Effector memory CD4-positive, alpha-beta T cell (primary cell): ENCODE measurements around the gene SENP1.

Experiments
- DNase-seq, 3 donors: peaks; one replicate each; pipeline ENCODE4 v3.0.0-alpha.2; 2020
- H3K27ac ChIP-seq: 2 replicates; pipeline ENCODE4 v1.7.0; 2013; ENCODE audit warnings: mild to moderate bottlenecking, low read length, moderate library complexity; ENCODE audit not compliant: insufficient read depth, poor library complexity, severe bottlenecking
- H3K27me3 ChIP-seq: replicated peaks from 2 replicates; pipeline ENCODE4 v1.7.0; 2013; ENCODE audit warnings: mild to moderate bottlenecking, low read length; ENCODE audit not compliant: insufficient read depth, control insufficient read depth, poor library complexity, severe bottlenecking
- H3K36me3 ChIP-seq: 2 replicates; pipeline ENCODE4 v1.7.0; 2013; ENCODE audit warnings: mild to moderate bottlenecking, low read length, moderate library complexity; ENCODE audit not compliant: control insufficient read depth, insufficient read depth
- H3K4me1 ChIP-seq: 2 replicates; pipeline ENCODE4 v1.7.0; 2013; ENCODE audit warnings: low read length, mild to moderate bottlenecking; ENCODE audit not compliant: control insufficient read depth, insufficient read depth, poor library complexity, severe bottlenecking
- H3K4me3 ChIP-seq: 2 replicates; pipeline ENCODE4 v1.7.0; 2013; ENCODE audit warnings: low read length, low read depth, mild to moderate bottlenecking; ENCODE audit not compliant: insufficient read depth, poor library complexity, severe bottlenecking
- H3K9me3 ChIP-seq: 2 replicates; pipeline ENCODE4 v1.7.0; 2013; ENCODE audit warnings: mild to moderate bottlenecking, low read length, moderate library complexity; ENCODE audit not compliant: control insufficient read depth

Gene SENP1

GRCh38 chr12:48086327-48086726 is 19.6 kb downstream of the SENP1 start:
- Histone ChIP-seq H3K27ac (no peak overlapping the region), H3K27me3 (no peaks in the 10 kb centered on the region), H3K4me3 (no peak overlapping the region), H3K36me3 (peaks cover 66% of the 10 kb centered on the region), H3K4me1 (no peaks in the 10 kb centered on the region), H3K9me3 (no peaks in the 10 kb centered on the region)
- DNase-seq: no peak

GRCh38 chr12:48084841-48085460 is 20.9 kb downstream of the SENP1 start:
- Histone ChIP-seq H3K36me3 (peaks cover 66% of the 10 kb centered on the region), H3K27me3 (no peaks in the 10 kb centered on the region), H3K4me1 (no peaks in the 10 kb centered on the region), H3K4me3 (no peak overlapping the region), H3K9me3 (no peaks in the 10 kb centered on the region), H3K27ac (no peak overlapping the region)
- DNase-seq: no peak

- DNase-seq: no peak
- Histone ChIP-seq H3K4me3 (no peak overlapping the region), H3K9me3 (no peaks in the 10 kb centered on the region), H3K27me3 (no peaks in the 10 kb centered on the region), H3K36me3 (peaks cover 70% of the 10 kb centered on the region), H3K27ac (no peak overlapping the region), H3K4me1 (no peaks in the 10 kb centered on the region)
Measured at GRCh38 chr12:48084066-48084465, 21.8 kb downstream of the SENP1 start.

- no peak for DNase-seq
- H3K9me3 ChIP-seq: no peaks in the 10 kb centered on the region
- no peaks in the 10 kb centered on the region for H3K27me3 ChIP-seq
- peaks cover 46% of the 10 kb centered on the region for H3K36me3 ChIP-seq
- H3K4me3 ChIP-seq: no peak overlapping the region
- no peaks in the 10 kb centered on the region for H3K4me1 ChIP-seq
- H3K27ac ChIP-seq: no peak overlapping the region
Measured at GRCh38 chr12:48080821-48081220, 25.1 kb downstream of the SENP1 start.

DNA sequence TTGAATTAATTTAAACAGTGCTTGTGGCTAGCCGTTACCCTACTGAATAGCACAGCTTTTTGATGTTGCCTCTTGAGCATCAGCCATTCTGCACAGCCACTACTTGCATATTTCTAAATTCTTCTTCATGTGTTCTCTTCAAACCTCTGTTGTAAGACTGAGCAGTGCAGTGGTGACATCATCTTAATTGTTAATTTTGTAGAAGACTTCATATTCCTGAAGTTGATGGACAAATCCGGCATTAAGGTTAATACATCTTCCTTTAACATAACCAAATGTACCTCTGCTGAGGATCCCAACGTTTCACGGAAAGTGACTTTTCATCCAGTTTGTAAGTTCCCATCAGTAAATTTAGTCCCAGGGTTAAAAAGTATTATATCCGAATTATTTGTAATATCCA is 25.6 kb downstream of the SENP1 start:
- Histone ChIP-seq H3K27ac (no peak overlapping the region), H3K4me3 (no peak overlapping the region), H3K27me3 (no peaks in the 10 kb centered on the region), H3K36me3 (peaks cover 40% of the 10 kb centered on the region), H3K4me1 (no peaks in the 10 kb centered on the region), H3K9me3 (no peaks in the 10 kb centered on the region)
- no peak for DNase-seq

- Histone ChIP-seq H3K4me1 (no peaks in the 10 kb centered on the region), H3K27me3 (no peaks in the 10 kb centered on the region), H3K4me3 (no peak overlapping the region), H3K36me3 (peaks cover 44% of the 10 kb centered on the region), H3K9me3 (no peaks in the 10 kb centered on the region), H3K27ac (no peak overlapping the region)
- DNase-seq: no peak
Measured at GRCh38 chr12:48078901-48079300, 27.0 kb downstream of the SENP1 start.

DNA sequence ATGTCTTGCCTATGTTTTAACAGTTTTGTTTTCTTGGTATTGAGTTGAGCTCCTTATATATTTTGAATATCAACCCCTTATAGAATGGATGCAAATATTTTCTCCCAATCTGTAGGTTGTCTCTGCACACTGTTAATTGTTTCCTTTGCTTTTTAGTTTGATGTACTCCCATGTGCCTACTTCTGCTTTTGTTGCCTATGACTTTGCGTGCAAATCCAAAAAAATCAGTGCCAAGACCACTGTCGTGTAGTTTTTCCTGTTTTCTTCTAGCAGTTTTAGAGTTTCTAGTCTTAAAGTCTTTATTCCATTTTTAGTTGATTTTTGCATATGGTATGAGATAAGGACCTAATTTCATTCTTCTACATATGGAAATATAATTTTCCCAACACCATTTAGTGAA is 28.8 kb downstream of the SENP1 start:
- Histone ChIP-seq H3K4me1 (no peaks in the 10 kb centered on the region), H3K27me3 (no peaks in the 10 kb centered on the region), H3K36me3 (peaks cover 46% of the 10 kb centered on the region), H3K4me3 (no peak overlapping the region), H3K27ac (no peak overlapping the region), H3K9me3 (no peaks in the 10 kb centered on the region)
- no peak for DNase-seq

- Histone ChIP-seq H3K36me3 (peaks cover 49% of the 10 kb centered on the region), H3K4me3 (no peak overlapping the region), H3K4me1 (no peaks in the 10 kb centered on the region), H3K9me3 (no peaks in the 10 kb centered on the region), H3K27me3 (no peaks in the 10 kb centered on the region), H3K27ac (no peak overlapping the region)
- DNase-seq: no peak
Measured at GRCh38 chr12:48075832-48076231, 30.0 kb downstream of the SENP1 start.

GRCh38 chr12:48074266-48074665 is 31.6 kb downstream of the SENP1 start:
- Histone ChIP-seq H3K4me3 (no peak overlapping the region), H3K27ac (no peak overlapping the region), H3K9me3 (no peaks in the 10 kb centered on the region), H3K36me3 (peaks cover 50% of the 10 kb centered on the region), H3K4me1 (no peaks in the 10 kb centered on the region), H3K27me3 (no peaks in the 10 kb centered on the region)
- no peak for DNase-seq

GRCh38 chr12:48072266-48072665 is 33.6 kb downstream of the SENP1 start:
- Histone ChIP-seq H3K36me3 (peaks cover 49% of the 10 kb centered on the region), H3K9me3 (no peaks in the 10 kb centered on the region), H3K4me1 (no peaks in the 10 kb centered on the region), H3K27me3 (no peaks in the 10 kb centered on the region), H3K4me3 (no peak overlapping the region), H3K27ac (no peak overlapping the region)
- DNase-seq: no peak
